Keratinocyte (primary cell): Measurements from ENCODE around the gene ATP8A2. TPM values are rescaled to one million over a fixed set of nuclear protein-coding genes. Genes with fewer than 3 reads are reported as not detected.

Experiments used
- DNase-seq: peaks from one replicate; pipeline ENCODE4 v3.0.0-alpha.2; 2011; ENCODE audit warnings: low read depth, missing footprints, low spot score
- FAIRE-seq: peaks from 2 replicates; lab custom pipeline; 2011; peaks lifted over from hg19 to GRCh38; lab: Jason Lieb, UNC
- H2AFZ ChIP-seq: 2 replicates; pipeline ENCODE4 v1.6.0; 2012; ENCODE audit warnings: low read length, control low read depth, inconsistent platforms; ENCODE audit not compliant: control insufficient read depth
- H3K27ac ChIP-seq: 2 replicates; pipeline ENCODE4 v1.5.1; 2011; ENCODE audit warnings: low read length; ENCODE audit not compliant: control insufficient read depth, insufficient read depth
- H3K27me3 ChIP-seq: 3 replicates; pipeline ENCODE4 v1.6.0; 2011; ENCODE audit warnings: low read length; ENCODE audit not compliant: control insufficient read depth, insufficient read depth; ENCODE audit errors: extremely low read depth
- H3K36me3 ChIP-seq, 2 experiments: 2 replicates in 1 of 2; 3 replicates in 1 of 2; pipeline ENCODE4 v1.5.1; 2011; ENCODE audit warnings: low read length in 2 of 2, mild to moderate bottlenecking in 1 of 2; ENCODE audit not compliant: control insufficient read depth in 2 of 2, insufficient read depth in 2 of 2; ENCODE audit errors: extremely low read depth in 1 of 2
- H3K4me1 ChIP-seq: 3 replicates; pipeline ENCODE4 v1.5.1; 2011; ENCODE audit warnings: low read length; ENCODE audit not compliant: control insufficient read depth, insufficient read depth; ENCODE audit errors: extremely low read depth
- H3K4me2 ChIP-seq: 3 replicates; pipeline ENCODE4 v1.6.0; 2011; ENCODE audit warnings: low read depth, low read length; ENCODE audit not compliant: control insufficient read depth, insufficient read depth; ENCODE audit errors: extremely low read depth
- H3K4me3 ChIP-seq, 3 experiments: fragments of 200-600 bp in 1 of 3; sonication (generic) in 1 of 3; 2 replicates in 2 of 3; 3 replicates in 1 of 3; pipeline ENCODE4 v1.5.1; 2011 to 2016; ENCODE audit warnings: low read length in 3 of 3, mild to moderate bottlenecking in 3 of 3, control low read depth in 2 of 3, inconsistent platforms in 1 of 3, low read depth in 1 of 3, mixed read lengths in 1 of 3, mixed run types in 1 of 3, moderate library complexity in 1 of 3; ENCODE audit not compliant: control insufficient read depth in 2 of 3, insufficient read depth in 2 of 3; ENCODE audit errors: extremely low read depth in 1 of 3
- H3K79me2 ChIP-seq: 2 replicates; pipeline ENCODE4 v1.6.0; 2012; ENCODE audit warnings: low read length; ENCODE audit not compliant: control insufficient read depth, insufficient read depth
- H3K9ac ChIP-seq: 3 replicates; pipeline ENCODE4 v1.6.0; 2011; ENCODE audit warnings: low read length; ENCODE audit not compliant: control insufficient read depth, insufficient read depth; ENCODE audit errors: extremely low read depth
- H3K9me1 ChIP-seq: 3 replicates; pipeline ENCODE4 v1.6.0; 2011; ENCODE audit warnings: low read length; ENCODE audit not compliant: control insufficient read depth, insufficient read depth; ENCODE audit errors: extremely low read depth
- H3K9me3 ChIP-seq: 2 replicates; pipeline ENCODE4 v1.5.1; 2012; ENCODE audit warnings: low read depth, low read length; ENCODE audit not compliant: control insufficient read depth
- H4K20me1 ChIP-seq: 3 replicates; pipeline ENCODE4 v1.6.0; 2011; ENCODE audit warnings: low read length; ENCODE audit not compliant: control insufficient read depth, insufficient read depth; ENCODE audit errors: extremely low read depth
- EZH2 ChIP-seq: IDR thresholded peaks from one replicate; pipeline ENCODE4 v1.6.1; 2012; ENCODE audit warnings: inconsistent platforms, mild to moderate bottlenecking, low read length, moderate library complexity
- dilution Hi-C: fragments of 300-500 bp; cut with MboI; formaldehyde crosslinking; loops from one replicate; pipeline ENCODE4 v1.7.0; 2020; ENCODE audit warnings: low sequenced_read_pairs; ENCODE audit not compliant: extremely low pct_ligation_motif_present
- polyA plus RNA-seq, 5 experiments: library from polyadenylated mRNA; depleted of rRNA in 3 of 5; stranded (reverse) in 3 of 5; stranded (forward) in 1 of 5; unstranded in 1 of 5; fragments of >200 nt; gene quantifications; 1 replicate in 1 of 5; 2 replicates in 3 of 5; 3 replicates in 1 of 5; pipeline versions ENCODE4 v1.2.1 to v1.2.3, GENCODE V29; 2011 to 2012; ENCODE audit warnings: missing spikeins in 2 of 5, low read depth in 1 of 5, low replicate concordance in 1 of 5
- TF ChIP-seq, protein P1 (sequence below), 3 experiments: IDR thresholded peaks in 1 of 3; conservative IDR thresholded peaks in 1 of 3; optimal IDR thresholded peaks in 1 of 3; 2 replicates in 2 of 3; 3 replicates in 1 of 3; pipeline versions ENCODE3 to v1.5.1; 2011; ENCODE audit warnings: low read length in 3 of 3, mild to moderate bottlenecking in 3 of 3, moderate library complexity in 2 of 3, control low read depth in 1 of 3, inconsistent platforms in 1 of 3; ENCODE audit not compliant: insufficient read depth in 2 of 3; ENCODE audit errors: extremely low read depth in 1 of 3

ATP8A2 gene
- polyA plus RNA-seq, 1 donor (not counting 4 experiments of a cell fraction or from before 2014, with no cell fraction given): 0.16 TPM

DNA sequence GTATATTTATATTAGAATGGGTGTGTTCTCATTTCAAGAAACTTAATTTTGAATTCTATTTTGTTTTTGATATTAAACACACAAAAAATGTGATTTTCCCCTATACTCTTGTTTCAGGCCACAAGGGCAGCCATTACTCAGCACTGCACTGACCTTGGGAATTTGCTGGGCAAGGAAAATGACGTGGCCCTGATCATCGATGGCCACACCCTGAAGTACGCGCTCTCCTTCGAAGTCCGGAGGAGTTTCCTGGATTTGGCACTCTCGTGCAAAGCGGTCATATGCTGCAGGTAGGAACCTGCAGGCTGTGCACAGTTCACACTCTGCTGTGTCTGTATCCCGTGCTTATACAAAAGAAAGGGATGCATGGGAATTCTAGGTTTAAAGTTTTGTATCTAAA is 327.3 kb downstream of the ATP8A2 start:
- H4K20me1 ChIP-seq: no peaks in the 10 kb centered on the region
- TF ChIP-seq, protein P1, sequence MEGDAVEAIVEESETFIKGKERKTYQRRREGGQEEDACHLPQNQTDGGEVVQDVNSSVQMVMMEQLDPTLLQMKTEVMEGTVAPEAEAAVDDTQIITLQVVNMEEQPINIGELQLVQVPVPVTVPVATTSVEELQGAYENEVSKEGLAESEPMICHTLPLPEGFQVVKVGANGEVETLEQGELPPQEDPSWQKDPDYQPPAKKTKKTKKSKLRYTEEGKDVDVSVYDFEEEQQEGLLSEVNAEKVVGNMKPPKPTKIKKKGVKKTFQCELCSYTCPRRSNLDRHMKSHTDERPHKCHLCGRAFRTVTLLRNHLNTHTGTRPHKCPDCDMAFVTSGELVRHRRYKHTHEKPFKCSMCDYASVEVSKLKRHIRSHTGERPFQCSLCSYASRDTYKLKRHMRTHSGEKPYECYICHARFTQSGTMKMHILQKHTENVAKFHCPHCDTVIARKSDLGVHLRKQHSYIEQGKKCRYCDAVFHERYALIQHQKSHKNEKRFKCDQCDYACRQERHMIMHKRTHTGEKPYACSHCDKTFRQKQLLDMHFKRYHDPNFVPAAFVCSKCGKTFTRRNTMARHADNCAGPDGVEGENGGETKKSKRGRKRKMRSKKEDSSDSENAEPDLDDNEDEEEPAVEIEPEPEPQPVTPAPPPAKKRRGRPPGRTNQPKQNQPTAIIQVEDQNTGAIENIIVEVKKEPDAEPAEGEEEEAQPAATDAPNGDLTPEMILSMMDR (optimal IDR thresholded peaks at IDR 0.05 in 1 of 3, IDR thresholded peaks at IDR 0.05 in 1 of 3, conservative IDR thresholded peaks at IDR 0.05 in 1 of 3; ENCODE audit: extremely low read depth in 1 of 3, insufficient read depth in 2 of 3, low read length in 3 of 3): no peak
- no peak for TF ChIP-seq EZH2
- dilution Hi-C loops: no loop called here
- FAIRE-seq (no peak), DNase-seq (no peak)
- no peak overlapping the region for H3K9ac ChIP-seq
- H3K36me3 ChIP-seq: no peaks in the 10 kb centered on the region
- no peak overlapping the region for H3K27ac ChIP-seq
- H3K27me3 ChIP-seq: no peaks in the 10 kb centered on the region
- no peaks in the 10 kb centered on the region for H3K4me1 ChIP-seq
- H3K9me3 ChIP-seq: no peaks in the 10 kb centered on the region
- no peaks in the 10 kb centered on the region for H3K79me2 ChIP-seq
- no peak overlapping the region for H3K4me3 ChIP-seq
- no peak overlapping the region for H3K4me2 ChIP-seq
- no peak overlapping the region for H2AFZ ChIP-seq
- H3K9me1 ChIP-seq: no peaks in the 10 kb centered on the region

DNA sequence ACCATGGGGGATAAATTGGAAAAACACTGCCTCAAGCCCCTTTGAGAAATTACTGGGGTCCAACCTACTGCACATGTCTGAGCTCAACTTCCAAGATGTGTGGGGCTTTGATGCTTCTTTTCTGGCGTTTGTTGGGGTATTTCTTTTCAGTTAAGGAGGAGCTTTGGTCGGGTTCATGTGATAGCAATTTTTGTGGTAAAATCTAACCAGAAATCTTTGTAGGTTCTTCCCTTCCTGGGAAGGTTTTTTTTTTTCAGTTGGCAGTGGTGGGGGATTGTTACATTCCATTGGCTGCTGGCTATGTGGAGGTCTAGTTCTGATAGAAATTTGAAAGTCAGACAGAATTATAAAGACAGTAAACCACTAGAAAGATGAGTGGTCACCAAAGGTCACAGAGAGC is 327.8 kb downstream of the ATP8A2 start:
- no peaks in the 10 kb centered on the region for H3K79me2 ChIP-seq
- H3K4me3 ChIP-seq: no peak overlapping the region
- dilution Hi-C loops: no loop called here
- no peak overlapping the region for H3K4me2 ChIP-seq
- H2AFZ ChIP-seq: no peak overlapping the region
- FAIRE-seq: no peak
- H3K4me1 ChIP-seq: no peaks in the 10 kb centered on the region
- no peak for TF ChIP-seq EZH2
- TF ChIP-seq, protein P1 (optimal IDR thresholded peaks at IDR 0.05 in 1 of 3, IDR thresholded peaks at IDR 0.05 in 1 of 3, conservative IDR thresholded peaks at IDR 0.05 in 1 of 3; ENCODE audit: extremely low read depth in 1 of 3, insufficient read depth in 2 of 3, low read length in 3 of 3): no peak
- H3K36me3 ChIP-seq: no peaks in the 10 kb centered on the region
- no peaks in the 10 kb centered on the region for H3K9me1 ChIP-seq
- no peak for DNase-seq
- no peak overlapping the region for H3K9ac ChIP-seq
- H3K27ac ChIP-seq: no peak overlapping the region
- no peaks in the 10 kb centered on the region for H4K20me1 ChIP-seq
- H3K9me3 ChIP-seq: no peaks in the 10 kb centered on the region
- H3K27me3 ChIP-seq: no peaks in the 10 kb centered on the region
